ENCODE measurements around the gene PPAN. TPM values are rescaled to one million over a fixed set of nuclear protein-coding genes. Genes with fewer than 3 reads are reported as not detected.

PPAN gene
- 19.2 and 20.9 TPM in 2 replicates for total RNA-seq

- Histone ChIP-seq H3K9me3 (ENCODE audit: low read depth, low read length) (no peaks in the 10 kb centered on the region), H3K4me3 (ENCODE audit: insufficient read depth, low read length) (peak within 1 kb of the TSS; percentile 93), H3K4me2 (ENCODE audit: insufficient read depth, low read length) (peak within 1 kb of the TSS; percentile 94), H2AFZ (ENCODE audit: low read length) (peak within 1 kb of the TSS; percentile 77), H3K79me2 (ENCODE audit: insufficient read depth, low read length) (peaks cover 29% of the 10 kb centered on the region), H3K36me3 (ENCODE audit: insufficient read depth, low read length) (peaks cover 36% of the 10 kb centered on the region), H3K27ac (ENCODE audit: low read depth, low read length) (peak within 1 kb of the TSS; percentile 88), H3K27me3 (ENCODE audit: insufficient read depth, low read length) (no peaks in the 10 kb centered on the region), H4K20me1 (ENCODE audit: insufficient read depth, low read length) (peaks cover 3% of the 10 kb centered on the region), H3K4me1 (ENCODE audit: insufficient read depth, low read length) (peaks cover 10% of the 10 kb centered on the region)
- peak; percentile 100 for DNase-seq (ENCODE audit: insufficient read length, low spot score, missing footprints)
- TF ChIP-seq CTCF (IDR thresholded peaks at IDR 0.05; ENCODE audit: extremely low read depth, low read depth, low read length): no peak
Observed at GRCh38 chr19:10106100-10106936, at the start of gene PPAN. TSS of gene PPAN (plus strand) at chr19:10106362. CDS start at chr19:10106395, 33 bp downstream.

- H3K27ac ChIP-seq (ENCODE audit: low read depth, low read length): no peak overlapping the region
- H3K27me3 ChIP-seq (ENCODE audit: insufficient read depth, low read length): no peaks in the 10 kb centered on the region
- DNase-seq (ENCODE audit: insufficient read length, low spot score, missing footprints): peak; percentile 56
- no peaks in the 10 kb centered on the region for H3K79me2 ChIP-seq (ENCODE audit: insufficient read depth, low read length)
- no peaks in the 10 kb centered on the region for H4K20me1 ChIP-seq (ENCODE audit: insufficient read depth, low read length)
- no peak for TF ChIP-seq CTCF (IDR thresholded peaks at IDR 0.05; ENCODE audit: extremely low read depth, low read depth, low read length)
- H3K4me2 ChIP-seq (ENCODE audit: insufficient read depth, low read length): no peak overlapping the region
- no peaks in the 10 kb centered on the region for H3K9me3 ChIP-seq (ENCODE audit: low read depth, low read length)
- no peaks in the 10 kb centered on the region for H3K36me3 ChIP-seq (ENCODE audit: insufficient read depth, low read length)
- H2AFZ ChIP-seq (ENCODE audit: low read length): no peak overlapping the region
- H3K4me3 ChIP-seq (ENCODE audit: insufficient read depth, low read length): no peak overlapping the region
- no peaks in the 10 kb centered on the region for H3K4me1 ChIP-seq (ENCODE audit: insufficient read depth, low read length)
Observed at GRCh38 chr19:10061717-10062310, 44.3 kb upstream of the PPAN start.

GRCh38 chr19:10068205-10068604, 38.0 kb upstream of the PPAN start:
- Histone ChIP-seq H3K4me2 (ENCODE audit: insufficient read depth, low read length) (no peak overlapping the region), H2AFZ (ENCODE audit: low read length) (no peak overlapping the region), H3K27me3 (ENCODE audit: insufficient read depth, low read length) (no peaks in the 10 kb centered on the region), H3K4me3 (ENCODE audit: insufficient read depth, low read length) (no peak overlapping the region), H3K27ac (ENCODE audit: low read depth, low read length) (no peak overlapping the region), H3K9me3 (ENCODE audit: low read depth, low read length) (no peaks in the 10 kb centered on the region), H3K79me2 (ENCODE audit: insufficient read depth, low read length) (no peaks in the 10 kb centered on the region), H3K36me3 (ENCODE audit: insufficient read depth, low read length) (no peaks in the 10 kb centered on the region), H3K4me1 (ENCODE audit: insufficient read depth, low read length) (no peaks in the 10 kb centered on the region), H4K20me1 (ENCODE audit: insufficient read depth, low read length) (no peaks in the 10 kb centered on the region)
- DNase-seq (ENCODE audit: insufficient read length, low spot score, missing footprints): no peak
- TF ChIP-seq CTCF (IDR thresholded peaks at IDR 0.05; ENCODE audit: extremely low read depth, low read depth, low read length): no peak

- Histone ChIP-seq H3K27ac (ENCODE audit: low read depth, low read length) (no peak overlapping the region), H3K4me3 (ENCODE audit: insufficient read depth, low read length) (no peak overlapping the region), H3K36me3 (ENCODE audit: insufficient read depth, low read length) (no peaks in the 10 kb centered on the region), H4K20me1 (ENCODE audit: insufficient read depth, low read length) (no peaks in the 10 kb centered on the region), H3K4me2 (ENCODE audit: insufficient read depth, low read length) (no peak overlapping the region), H2AFZ (ENCODE audit: low read length) (no peak overlapping the region), H3K9me3 (ENCODE audit: low read depth, low read length) (no peaks in the 10 kb centered on the region), H3K27me3 (ENCODE audit: insufficient read depth, low read length) (no peaks in the 10 kb centered on the region), H3K79me2 (ENCODE audit: insufficient read depth, low read length) (no peaks in the 10 kb centered on the region), H3K4me1 (ENCODE audit: insufficient read depth, low read length) (no peaks in the 10 kb centered on the region)
- no peak for TF ChIP-seq CTCF (IDR thresholded peaks at IDR 0.05; ENCODE audit: extremely low read depth, low read depth, low read length)
- DNase-seq (ENCODE audit: insufficient read length, low spot score, missing footprints): peak; percentile 76
Observed at GRCh38 chr19:10069046-10069445, 37.1 kb upstream of the PPAN start.
